Measurements from ENCODE around the gene TMEM88. TPM values are rescaled to one million over a fixed set of nuclear protein-coding genes. Genes with fewer than 3 reads are reported as not detected.

The TMEM88 gene
- total and polyA plus RNA-seq, 2 experiments from 2014 or later = not detected

- H3F3A ChIP-seq (ENCODE audit: insufficient read depth) = peaks cover 28% of the 10 kb centered on the region
- H3K4me3 ChIP-seq = no peak overlapping the region
- no peak for TF ChIP-seq EZH2 (IDR thresholded peaks at IDR 0.05; ENCODE audit: insufficient read depth, poor library complexity, severe bottlenecking)
- TF ChIP-seq EZH2phosphoT487 (IDR thresholded peaks at IDR 0.05; ENCODE audit: insufficient read depth, low read depth) = no peak
- WGBS, 2 experiments (ENCODE audit: low coverage in 1 of 2, low lambda C conversion rate in 2 of 2, missing lambda C conversion rate in 2 of 2) = 37 to 55% methylated on average over 1 of the region's 1 CpG
- no peaks in the 10 kb centered on the region for H3K27me3 ChIP-seq (replicated peaks; ENCODE audit: insufficient read depth)
- peaks cover 20% of the 10 kb centered on the region for H3K4me1 ChIP-seq (ENCODE audit: insufficient read depth)
- peak overlapping the region; percentile 97; the same call in 1 of the 2 replicates for H3K9ac ChIP-seq
- DNase-seq = no peak
- H3K36me3 ChIP-seq (ENCODE audit: low read depth) = no peaks in the 10 kb centered on the region
- no peaks in the 10 kb centered on the region for H4K20me1 ChIP-seq (ENCODE audit: insufficient read depth)
- H3K9me3 ChIP-seq (ENCODE audit: low read depth) = no peaks in the 10 kb centered on the region
- no peak overlapping the region for H2AFZ ChIP-seq
- H3K4me2 ChIP-seq (ENCODE audit: unreplicated experiment) = no peak overlapping the region
- H3K9me2 ChIP-seq (ENCODE audit: insufficient read depth) = no peaks in the 10 kb centered on the region
- in situ Hi-C loops (cut with MboI) = no loop called here
- peaks cover 40% of the 10 kb centered on the region for H3K79me2 ChIP-seq (ENCODE audit: insufficient read depth)
- peak overlapping the region; percentile 99 for H3K27ac ChIP-seq
Measured at GRCh38 chr17:7840441-7840840, 14.4 kb upstream of the TMEM88 start.

GRCh38 chr17:7840875-7841274, 14.0 kb upstream of the TMEM88 start:
- Histone ChIP-seq H4K20me1 (ENCODE audit: insufficient read depth) (no peaks in the 10 kb centered on the region), H3F3A (ENCODE audit: insufficient read depth) (peaks cover 28% of the 10 kb centered on the region), H3K4me1 (ENCODE audit: insufficient read depth) (peaks cover 20% of the 10 kb centered on the region), H3K4me2 (ENCODE audit: unreplicated experiment) (peak overlapping the region; percentile 79), H3K27ac (peak overlapping the region; percentile 99), H3K9me3 (ENCODE audit: low read depth) (no peaks in the 10 kb centered on the region), H3K9ac (peak overlapping the region; percentile 97), H2AFZ (no peak overlapping the region), H3K4me3 (peak overlapping the region; percentile 79), H3K79me2 (ENCODE audit: insufficient read depth) (peaks cover 44% of the 10 kb centered on the region), H3K36me3 (ENCODE audit: low read depth) (no peaks in the 10 kb centered on the region), H3K27me3 (replicated peaks; ENCODE audit: insufficient read depth) (no peaks in the 10 kb centered on the region), H3K9me2 (ENCODE audit: insufficient read depth) (no peaks in the 10 kb centered on the region)
- in situ Hi-C loops (cut with MboI) = no loop called here
- DNase-seq = no peak
- TF ChIP-seq EZH2phosphoT487 (IDR thresholded peaks at IDR 0.05; ENCODE audit: insufficient read depth, low read depth) (no peak), EZH2 (IDR thresholded peaks at IDR 0.05; ENCODE audit: insufficient read depth, poor library complexity, severe bottlenecking) (no peak)
- 83 to 91% methylated on average over 1 of the region's 1 CpG for WGBS, 2 experiments (ENCODE audit: low coverage in 1 of 2, low lambda C conversion rate in 2 of 2, missing lambda C conversion rate in 2 of 2)

- 1 to 4% methylated on average over 13 to 21 of the region's 34 CpGs for WGBS, 2 experiments (ENCODE audit: low coverage in 1 of 2, low lambda C conversion rate in 2 of 2, missing lambda C conversion rate in 2 of 2)
- H3K27me3 ChIP-seq (replicated peaks; ENCODE audit: insufficient read depth) = no peaks in the 10 kb centered on the region
- TF ChIP-seq EZH2phosphoT487 (IDR thresholded peaks at IDR 0.05; ENCODE audit: insufficient read depth, low read depth) (no peak), EZH2 (IDR thresholded peaks at IDR 0.05; ENCODE audit: insufficient read depth, poor library complexity, severe bottlenecking) (no peak)
- peak overlapping the region; percentile 100 for H3K4me2 ChIP-seq (ENCODE audit: unreplicated experiment)
- peak overlapping the region; percentile 99 for H3K27ac ChIP-seq
- H3K79me2 ChIP-seq (ENCODE audit: insufficient read depth) = peaks cover 47% of the 10 kb centered on the region
- no peaks in the 10 kb centered on the region for H3K9me3 ChIP-seq (ENCODE audit: low read depth)
- H3K36me3 ChIP-seq (ENCODE audit: low read depth) = no peaks in the 10 kb centered on the region
- H3K9me2 ChIP-seq (ENCODE audit: insufficient read depth) = no peaks in the 10 kb centered on the region
- H2AFZ ChIP-seq = peak overlapping the region; percentile 71
- peaks cover 20% of the 10 kb centered on the region for H3K4me1 ChIP-seq (ENCODE audit: insufficient read depth)
- DNase-seq = peak; percentile 97
- in situ Hi-C loops (cut with MboI) = no loop called here
- peak overlapping the region; percentile 79 for H3K4me3 ChIP-seq
- peak overlapping the region; percentile 97 for H3K9ac ChIP-seq
- no peaks in the 10 kb centered on the region for H4K20me1 ChIP-seq (ENCODE audit: insufficient read depth)
- peaks cover 28% of the 10 kb centered on the region for H3F3A ChIP-seq (ENCODE audit: insufficient read depth)
Measured at GRCh38 chr17:7841396-7841914, 13.4 kb upstream of the TMEM88 start.

GRCh38 chr17:7841915-7842379, 12.9 kb upstream of the TMEM88 start:
- H3K36me3 ChIP-seq (ENCODE audit: low read depth) = no peaks in the 10 kb centered on the region
- peak overlapping the region; percentile 100 for H3K4me2 ChIP-seq (ENCODE audit: unreplicated experiment)
- no peaks in the 10 kb centered on the region for H3K9me2 ChIP-seq (ENCODE audit: insufficient read depth)
- 0 to 1% methylated on average over 32 of the region's 46 CpGs for WGBS, 2 experiments (ENCODE audit: low coverage in 1 of 2, low lambda C conversion rate in 2 of 2, missing lambda C conversion rate in 2 of 2)
- no peaks in the 10 kb centered on the region for H3K27me3 ChIP-seq (replicated peaks; ENCODE audit: insufficient read depth)
- no peak for TF ChIP-seq EZH2 (IDR thresholded peaks at IDR 0.05; ENCODE audit: insufficient read depth, poor library complexity, severe bottlenecking)
- TF ChIP-seq EZH2phosphoT487 (IDR thresholded peaks at IDR 0.05; ENCODE audit: insufficient read depth, low read depth) = no peak
- H3K9me3 ChIP-seq (ENCODE audit: low read depth) = no peaks in the 10 kb centered on the region
- no peaks in the 10 kb centered on the region for H4K20me1 ChIP-seq (ENCODE audit: insufficient read depth)
- in situ Hi-C loops (cut with MboI) = no loop called here
- peak; percentile 92 for DNase-seq
- peaks cover 19% of the 10 kb centered on the region for H3K4me1 ChIP-seq (ENCODE audit: insufficient read depth)
- peak overlapping the region; percentile 71 for H2AFZ ChIP-seq
- H3K4me3 ChIP-seq = peak overlapping the region; percentile 79
- H3K79me2 ChIP-seq (ENCODE audit: insufficient read depth) = peaks cover 47% of the 10 kb centered on the region
- H3K9ac ChIP-seq = peak overlapping the region; percentile 97
- H3K27ac ChIP-seq = peak overlapping the region; percentile 99
- peaks cover 27% of the 10 kb centered on the region for H3F3A ChIP-seq (ENCODE audit: insufficient read depth)
